ENCODE results near the gene AQP10. TPM values are rescaled to one million over a fixed set of nuclear protein-coding genes. Genes with fewer than 3 reads are reported as not detected.
A peak's percentile ranks its signal among the peaks of the same experiment; 100 is the strongest.

Gene AQP10, protein sequence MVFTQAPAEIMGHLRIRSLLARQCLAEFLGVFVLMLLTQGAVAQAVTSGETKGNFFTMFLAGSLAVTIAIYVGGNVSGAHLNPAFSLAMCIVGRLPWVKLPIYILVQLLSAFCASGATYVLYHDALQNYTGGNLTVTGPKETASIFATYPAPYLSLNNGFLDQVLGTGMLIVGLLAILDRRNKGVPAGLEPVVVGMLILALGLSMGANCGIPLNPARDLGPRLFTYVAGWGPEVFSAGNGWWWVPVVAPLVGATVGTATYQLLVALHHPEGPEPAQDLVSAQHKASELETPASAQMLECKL
- total RNA-seq (2021) (not detected in 2 replicates), Bru-seq, nascent RNA (not detected), BruChase-seq, experiment 1, labeled RNA remaining after a 2-hour chase (not detected), BruChase-seq, experiment 2, labeled RNA remaining after a 6-hour chase (percentile 13 among the genes with signal in this experiment)
- long read RNA-seq, result 0 reads

GRCh38 chr1:154320882-154321608 is at the start of gene AQP10:
TSS of gene AQP10 (plus strand) at chr1:154321093. CDS start at chr1:154321156, 63 bp downstream.
- Histone ChIP-seq H3K27me3 (replicated peaks; ENCODE audit: insufficient read depth, low read depth, low read length, poor library complexity) (no peaks in the 10 kb centered on the region), H3K4me3 (ENCODE audit: low read depth, low read length, poor library complexity, severe bottlenecking) (no peak within 1 kb of the TSS), H3K4me1 (ENCODE audit: insufficient read depth, low read length, poor library complexity, severe bottlenecking) (no peaks in the 10 kb centered on the region), H3K27ac (ENCODE audit: low read depth, low read length, poor library complexity, severe bottlenecking) (no peak within 1 kb of the TSS), H3K36me3 (ENCODE audit: insufficient read depth, low read length, poor library complexity, severe bottlenecking) (no peaks in the 10 kb centered on the region), H3K9me3 (ENCODE audit: low read depth, low read length, poor library complexity, severe bottlenecking) (peaks cover 10% of the 10 kb centered on the region)
- no TSS peak for BruUV-seq (replicated peaks)
- ChIA-PET POLR2A (ENCODE audit: low non-redundant PET) (no interaction called here), CTCF (no interaction called here)
- intact Hi-C loops (cut with micrococcal nuclease; ENCODE audit: unreplicated experiment), result no loop called here
- DNase-seq (ENCODE audit: low spot score), result no peak
- no peak for TF ChIP-seq EZH2 (IDR thresholded peaks at IDR 0.05; ENCODE audit: borderline replicate concordance, low read depth, low read length, poor library complexity, severe bottlenecking)
- TF ChIP-seq, protein P1, sequence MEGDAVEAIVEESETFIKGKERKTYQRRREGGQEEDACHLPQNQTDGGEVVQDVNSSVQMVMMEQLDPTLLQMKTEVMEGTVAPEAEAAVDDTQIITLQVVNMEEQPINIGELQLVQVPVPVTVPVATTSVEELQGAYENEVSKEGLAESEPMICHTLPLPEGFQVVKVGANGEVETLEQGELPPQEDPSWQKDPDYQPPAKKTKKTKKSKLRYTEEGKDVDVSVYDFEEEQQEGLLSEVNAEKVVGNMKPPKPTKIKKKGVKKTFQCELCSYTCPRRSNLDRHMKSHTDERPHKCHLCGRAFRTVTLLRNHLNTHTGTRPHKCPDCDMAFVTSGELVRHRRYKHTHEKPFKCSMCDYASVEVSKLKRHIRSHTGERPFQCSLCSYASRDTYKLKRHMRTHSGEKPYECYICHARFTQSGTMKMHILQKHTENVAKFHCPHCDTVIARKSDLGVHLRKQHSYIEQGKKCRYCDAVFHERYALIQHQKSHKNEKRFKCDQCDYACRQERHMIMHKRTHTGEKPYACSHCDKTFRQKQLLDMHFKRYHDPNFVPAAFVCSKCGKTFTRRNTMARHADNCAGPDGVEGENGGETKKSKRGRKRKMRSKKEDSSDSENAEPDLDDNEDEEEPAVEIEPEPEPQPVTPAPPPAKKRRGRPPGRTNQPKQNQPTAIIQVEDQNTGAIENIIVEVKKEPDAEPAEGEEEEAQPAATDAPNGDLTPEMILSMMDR (conservative IDR thresholded peaks at IDR 0.05; ENCODE audit: low read depth, low read length), result no peak

GRCh38 chr1:154272217-154272998 is 48.5 kb upstream of the AQP10 start, which contains the start of gene HAX1:
TSS of gene HAX1 (plus strand) at chr1:154272629. CDS start at chr1:154272724, 95 bp downstream.
- Histone ChIP-seq H3K4me3 (ENCODE audit: low read depth, low read length, poor library complexity, severe bottlenecking) (peak within 1 kb of the TSS; percentile 85), H3K27ac (ENCODE audit: low read depth, low read length, poor library complexity, severe bottlenecking) (peak within 1 kb of the TSS; percentile 86), H3K9me3 (ENCODE audit: low read depth, low read length, poor library complexity, severe bottlenecking) (no peaks in the 10 kb centered on the region), H3K27me3 (replicated peaks; ENCODE audit: insufficient read depth, low read depth, low read length, poor library complexity) (no peaks in the 10 kb centered on the region), H3K4me1 (ENCODE audit: insufficient read depth, low read length, poor library complexity, severe bottlenecking) (peaks cover 7% of the 10 kb centered on the region), H3K36me3 (ENCODE audit: insufficient read depth, low read length, poor library complexity, severe bottlenecking) (peaks cover 46% of the 10 kb centered on the region)
- DNase-seq (ENCODE audit: low spot score), result peak; percentile 98
- TF ChIP-seq, protein P1 (conservative IDR thresholded peaks at IDR 0.05; ENCODE audit: low read depth, low read length), result peak; percentile 84
- TF ChIP-seq EZH2 (IDR thresholded peaks at IDR 0.05; ENCODE audit: borderline replicate concordance, low read depth, low read length, poor library complexity, severe bottlenecking), result no peak
- no TSS peak for BruUV-seq (replicated peaks)
- POLR2A ChIA-PET (ENCODE audit: low non-redundant PET), result interaction anchor here (0.6 kb wide), 1 partner anchor 200 kb away, joined by 8 read pairs; no protein-coding TSS in a partner anchor
- intact Hi-C loops (cut with micrococcal nuclease; ENCODE audit: unreplicated experiment), result loop anchor here (1.0 kb wide), 1 partner anchor 73 kb away; no protein-coding TSS in a partner anchor
- CTCF ChIA-PET, result interaction anchor here (0.7 to 1.1 kb wide), 2 partner anchors 73 to 274 kb away, joined by 3 to 4 read pairs; no protein-coding TSS in a partner anchor

- TF ChIP-seq, protein P1 (conservative IDR thresholded peaks at IDR 0.05; ENCODE audit: low read depth, low read length), result no peak
- Histone ChIP-seq H3K27ac (ENCODE audit: low read depth, low read length, poor library complexity, severe bottlenecking) (peak overlapping the region; percentile 86), H3K9me3 (ENCODE audit: low read depth, low read length, poor library complexity, severe bottlenecking) (no peaks in the 10 kb centered on the region), H3K4me1 (ENCODE audit: insufficient read depth, low read length, poor library complexity, severe bottlenecking) (peaks cover 7% of the 10 kb centered on the region), H3K27me3 (replicated peaks; ENCODE audit: insufficient read depth, low read depth, low read length, poor library complexity) (no peaks in the 10 kb centered on the region), H3K36me3 (ENCODE audit: insufficient read depth, low read length, poor library complexity, severe bottlenecking) (peaks cover 44% of the 10 kb centered on the region), H3K4me3 (ENCODE audit: low read depth, low read length, poor library complexity, severe bottlenecking) (peak overlapping the region; percentile 85)
- ChIA-PET POLR2A (ENCODE audit: low non-redundant PET) (no interaction called here), CTCF (no interaction called here)
- intact Hi-C loops (cut with micrococcal nuclease; ENCODE audit: unreplicated experiment), result loop anchor here (1.0 kb wide), 1 partner anchor 74 kb away; no protein-coding TSS in a partner anchor
- TSS peak; percentile 75 for BruUV-seq (replicated peaks)
- DNase-seq (ENCODE audit: low spot score), result no peak
Measured at GRCh38 chr1:154272999-154273563, 47.8 kb upstream of the AQP10 start.

Data from A673 (cell line).